NAMALWA (cell line): ENCODE results near the gene GP5.

Source experiments
- DNase-seq: peaks from one replicate; pipeline ENCODE4 v3.0.0-alpha.2; 2015; ENCODE audit warnings: low spot score

The GP5 gene

DNA sequence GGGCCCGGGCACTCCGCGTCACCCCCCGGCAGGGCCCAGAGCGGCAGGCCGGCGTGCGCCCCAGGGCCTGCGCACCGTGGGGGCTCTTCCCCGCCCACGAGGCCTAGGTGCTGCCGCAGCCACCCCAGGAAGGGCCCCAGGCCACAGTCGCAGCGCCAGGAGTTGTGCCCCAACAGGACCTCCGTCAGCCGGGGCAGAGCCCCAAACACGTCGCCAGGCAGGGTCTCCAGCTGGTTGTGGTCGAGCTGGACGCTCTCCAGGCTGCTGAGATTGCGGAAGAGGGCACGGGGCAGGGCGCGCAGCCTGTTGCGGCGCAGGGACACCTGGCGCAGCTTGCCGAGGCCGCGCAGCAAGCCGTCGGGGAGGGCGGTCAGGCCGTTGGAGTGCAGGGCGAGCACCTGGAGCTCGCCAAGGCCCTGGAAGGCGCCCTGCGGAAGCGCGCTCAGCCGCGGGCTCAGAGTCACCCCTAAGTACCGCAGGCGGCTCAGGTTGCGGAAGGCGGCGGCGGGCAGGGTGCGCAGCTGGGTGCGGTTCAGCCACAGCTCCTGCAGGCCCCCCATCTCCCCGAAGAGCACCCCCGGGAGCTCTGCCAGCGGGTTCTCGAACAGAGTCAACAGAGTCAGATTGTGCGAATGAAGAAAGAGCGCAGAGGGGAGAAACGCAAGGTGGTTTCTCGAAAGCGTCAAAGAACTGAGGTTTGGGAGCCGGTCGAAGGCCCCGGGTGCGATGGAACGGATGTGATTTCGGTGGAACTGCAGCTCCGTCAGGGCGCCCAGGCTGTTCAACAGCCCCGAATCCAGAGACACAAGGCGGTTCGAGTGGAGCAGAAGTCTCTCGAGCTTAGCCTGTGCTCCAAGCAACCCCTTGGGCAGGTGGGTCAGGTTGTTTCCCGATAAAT is 2.0 kb downstream of the GP5 start:
- no peak for DNase-seq

DNA sequence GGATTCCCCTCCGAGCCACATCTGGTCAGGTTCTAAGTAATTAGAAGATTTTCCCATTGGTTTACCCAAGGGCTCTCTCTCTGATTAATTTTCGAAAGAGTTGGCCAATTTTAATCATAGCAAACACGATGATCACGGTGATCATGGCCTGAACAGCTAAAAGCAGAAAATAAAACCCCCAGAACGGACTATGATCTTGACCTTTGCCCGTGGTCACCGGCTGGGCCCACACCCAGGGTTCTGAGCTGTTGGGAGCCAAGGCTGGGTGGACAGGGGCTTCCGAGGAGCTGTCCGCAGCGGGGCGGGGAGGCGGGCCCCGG is 2.6 kb downstream of the GP5 start:
- DNase-seq = no peak

DNA sequence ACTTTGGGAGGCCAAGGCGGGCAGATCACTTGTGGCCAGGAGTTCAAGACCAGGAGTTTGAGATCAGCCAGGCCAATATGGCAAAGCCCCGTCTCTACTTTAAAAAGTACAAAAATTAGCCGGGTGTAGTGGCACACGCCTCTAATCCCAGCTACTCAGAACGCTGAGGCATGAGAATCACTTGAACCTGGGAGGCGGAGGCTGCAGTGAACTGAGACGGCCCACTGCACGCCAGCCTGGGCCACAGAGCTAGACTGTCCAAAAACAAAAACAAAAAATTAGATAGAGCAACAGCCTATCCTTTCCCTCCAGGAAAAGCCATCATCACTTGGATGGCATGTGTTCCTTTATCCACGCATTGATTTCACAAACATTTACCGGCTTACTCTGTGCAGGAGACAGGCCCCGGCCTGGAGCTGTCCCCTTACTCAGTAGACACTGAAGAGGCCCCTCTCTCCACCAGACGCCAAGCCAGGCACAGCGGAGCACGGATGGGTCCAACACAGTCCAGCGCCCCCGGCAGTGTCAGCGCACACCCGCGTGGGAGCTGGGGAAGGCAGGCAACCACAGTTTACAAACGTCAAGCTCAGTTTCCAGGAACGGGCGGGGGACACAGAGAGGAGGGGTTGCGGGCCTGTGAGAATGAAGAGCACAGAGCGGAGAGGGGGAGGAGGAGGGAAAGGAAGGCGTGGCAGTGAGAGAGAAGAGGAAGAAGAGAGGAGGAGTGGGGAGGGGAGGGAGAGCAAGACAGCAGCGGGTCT is 3.1 kb downstream of the GP5 start:
- no peak for DNase-seq

DNA sequence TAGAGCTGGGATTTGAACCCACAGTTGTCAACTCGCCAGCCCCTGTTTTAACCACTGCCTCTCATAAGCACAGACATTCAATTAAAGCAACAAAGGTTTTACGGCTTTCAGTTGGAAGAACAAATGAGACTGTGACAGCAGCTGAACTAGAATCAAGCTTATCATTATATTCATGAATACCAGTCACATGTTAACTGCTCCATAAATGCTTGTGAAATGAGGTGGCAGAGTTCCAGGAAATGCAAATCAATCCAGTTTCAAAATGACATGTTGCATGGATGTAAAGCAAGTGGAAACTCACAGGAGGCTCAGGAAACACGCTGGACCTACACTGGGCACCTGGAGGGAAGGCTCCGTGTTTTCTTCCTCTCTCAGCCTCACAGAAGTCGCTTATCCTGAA is 3.9 kb downstream of the GP5 start:
- DNase-seq = no peak

DNA sequence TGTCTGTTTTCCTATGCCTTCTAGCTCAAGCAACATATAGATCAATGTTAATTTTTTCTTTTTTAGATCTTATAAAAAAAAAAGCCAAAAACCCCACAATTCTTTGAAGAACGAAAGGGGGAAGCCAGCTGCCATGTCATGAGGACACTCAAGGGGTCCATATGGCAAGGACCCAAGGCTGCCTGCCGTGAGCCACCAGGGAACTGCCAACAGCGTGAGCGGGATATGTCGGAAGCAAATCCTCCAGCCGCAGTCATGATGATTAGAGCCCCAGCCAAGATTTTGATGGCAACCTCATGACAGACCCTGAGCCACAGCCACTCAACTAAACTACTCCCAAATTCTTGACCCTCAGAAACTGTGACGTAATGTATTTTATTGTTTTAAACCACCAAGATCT is 6.5 kb downstream of the GP5 start:
- no peak for DNase-seq

- DNase-seq = no peak
Measured at GRCh38 chr3:194390835-194391234, 8.2 kb downstream of the GP5 start.

DNA sequence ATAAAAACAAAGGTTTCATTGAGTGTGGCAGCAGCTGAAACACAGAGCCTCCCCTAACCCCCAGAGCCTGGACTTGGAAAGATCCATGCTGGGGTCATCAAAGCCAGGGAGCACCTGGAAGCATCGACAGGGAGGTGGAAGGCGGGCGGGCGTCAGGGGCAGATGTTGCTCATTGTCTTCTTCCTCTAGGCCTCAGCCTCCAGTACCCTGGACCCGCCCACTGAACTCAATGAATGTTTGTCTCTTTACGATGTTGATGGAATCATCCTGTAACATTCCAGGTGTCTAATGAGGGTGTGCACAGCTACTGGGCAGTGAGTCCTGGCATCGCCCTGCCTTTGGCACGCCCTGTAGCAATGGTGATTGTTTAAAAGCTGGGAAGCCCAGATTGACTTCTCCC is 9.8 kb downstream of the GP5 start:
- DNase-seq = no peak

DNA sequence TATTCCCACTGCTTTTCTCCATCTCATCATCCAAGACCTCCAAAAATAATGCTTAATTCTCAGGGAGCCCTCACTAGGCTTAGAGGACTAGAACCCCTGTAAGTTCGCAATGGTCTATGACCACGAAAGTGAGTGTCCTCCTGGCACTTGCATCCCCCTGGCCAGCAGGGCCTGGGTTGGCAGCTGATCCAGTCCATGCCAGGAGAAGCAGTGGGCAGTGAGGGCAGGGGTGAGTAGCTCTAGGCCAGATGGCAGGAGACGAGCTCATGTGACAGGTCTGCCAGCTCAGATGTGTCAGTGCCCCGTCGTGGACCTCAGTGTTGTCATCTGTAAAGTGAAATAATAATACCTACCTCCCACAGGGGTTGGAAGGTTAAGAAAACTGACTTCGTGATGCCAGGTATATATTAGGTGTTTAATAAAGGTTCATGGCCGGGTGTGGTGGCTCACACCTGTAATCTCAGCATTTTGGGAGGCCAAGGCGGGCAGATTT is 11.1 kb downstream of the GP5 start:
- no peak for DNase-seq

- DNase-seq = no peak
Measured at GRCh38 chr3:194387276-194387675, 11.8 kb downstream of the GP5 start.

DNA sequence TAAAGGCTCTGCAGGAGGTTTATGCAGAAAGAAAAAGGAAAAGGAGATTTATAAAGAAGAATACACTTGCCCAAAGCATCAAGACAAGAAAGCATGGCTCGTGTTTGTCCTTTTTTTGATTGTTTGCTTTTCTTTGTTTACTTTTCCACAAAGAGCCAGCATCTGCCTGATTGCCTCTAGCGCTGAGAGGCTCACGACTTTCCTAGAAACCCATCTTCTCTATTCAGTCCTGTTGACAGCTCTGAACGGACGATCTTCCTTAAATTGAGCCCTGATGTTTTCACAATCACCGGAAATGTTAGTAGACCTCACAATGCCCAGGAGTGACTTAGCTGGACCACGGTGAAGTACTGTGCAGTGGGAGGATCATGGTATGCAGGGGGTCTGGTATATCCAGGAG is 12.4 kb downstream of the GP5 start:
- DNase-seq = no peak

DNA sequence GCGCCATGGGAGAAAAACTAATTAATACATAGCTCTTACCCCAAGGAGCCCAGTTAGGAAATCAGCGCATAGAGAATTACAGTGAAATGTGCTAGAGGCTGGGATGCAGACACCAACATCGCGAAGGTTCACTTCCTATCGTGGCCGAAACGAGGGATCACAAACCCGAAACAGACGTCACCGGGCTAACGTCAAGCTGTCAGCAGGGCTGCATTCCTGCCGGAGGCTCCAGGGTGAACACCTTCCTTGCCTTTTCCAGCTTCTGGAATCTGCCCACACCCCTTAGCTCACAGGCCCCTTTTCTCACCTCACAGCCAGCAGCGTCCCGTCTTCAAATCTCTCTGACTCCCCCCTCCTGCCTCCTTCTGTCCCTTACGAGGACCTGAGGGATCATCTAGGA is 13.0 kb downstream of the GP5 start:
- no peak for DNase-seq

DNA sequence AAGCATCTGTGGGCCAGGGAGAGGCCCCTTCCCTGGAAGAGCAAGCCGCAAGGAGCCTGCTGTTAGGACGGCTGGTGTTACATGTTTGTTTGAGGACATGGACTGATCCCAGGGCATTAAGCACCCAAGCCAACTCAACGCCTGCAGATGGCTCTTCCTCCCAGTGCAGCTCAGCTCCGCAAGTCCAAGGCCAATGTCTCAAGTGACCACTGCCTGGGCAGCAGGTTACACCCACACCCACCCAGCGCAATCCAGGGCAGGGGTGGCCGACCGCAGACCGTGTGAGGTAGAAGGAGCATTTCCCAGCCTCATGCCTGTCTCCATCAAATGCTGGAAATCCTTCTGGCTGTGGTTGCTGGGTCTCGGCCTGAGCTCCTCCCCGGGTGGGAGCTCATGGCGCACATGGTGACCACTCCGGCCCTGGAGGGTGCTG is 14.5 kb downstream of the GP5 start:
- no peak for DNase-seq

DNA sequence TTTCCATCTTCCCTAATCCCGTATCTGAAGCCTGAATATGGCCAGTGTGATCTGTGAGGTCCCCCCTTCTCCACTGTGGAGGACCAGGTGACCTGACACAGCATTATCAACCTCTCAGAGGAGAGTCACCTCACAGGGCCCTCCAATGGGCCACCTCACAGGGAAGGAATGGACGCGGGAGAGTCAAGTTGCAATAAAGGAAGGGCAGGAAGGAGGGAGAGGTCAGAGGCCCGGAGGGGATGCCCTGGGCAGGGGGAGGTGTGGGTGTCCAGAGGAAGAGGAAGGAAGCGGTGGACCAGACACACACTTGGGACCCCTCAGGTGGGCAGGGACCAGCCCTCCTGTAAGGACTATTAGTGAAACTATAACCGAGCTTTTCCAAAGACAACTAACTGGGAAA is 14.9 kb downstream of the GP5 start:
- no peak for DNase-seq

GRCh38 chr3:194383276-194383940 is 15.7 kb downstream of the GP5 start:
- DNase-seq = no peak

DNA sequence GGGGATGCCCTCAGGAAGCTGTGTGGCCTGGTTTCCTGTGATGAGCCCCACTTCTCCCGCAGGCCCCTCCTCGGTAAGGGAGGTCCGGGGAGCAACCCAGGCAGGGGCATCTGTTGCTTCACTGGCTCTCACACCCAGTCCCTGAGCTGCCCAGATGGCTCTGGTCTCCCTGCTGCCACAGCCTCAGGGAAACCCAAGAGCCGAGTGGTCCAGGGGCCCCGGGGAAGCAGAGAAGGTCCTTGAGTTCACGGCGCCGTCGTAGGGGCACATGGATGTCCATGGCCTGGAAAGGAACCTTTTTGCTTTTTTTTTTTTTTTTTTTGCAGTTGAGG is 16.2 kb downstream of the GP5 start:
- no peak for DNase-seq

DNA sequence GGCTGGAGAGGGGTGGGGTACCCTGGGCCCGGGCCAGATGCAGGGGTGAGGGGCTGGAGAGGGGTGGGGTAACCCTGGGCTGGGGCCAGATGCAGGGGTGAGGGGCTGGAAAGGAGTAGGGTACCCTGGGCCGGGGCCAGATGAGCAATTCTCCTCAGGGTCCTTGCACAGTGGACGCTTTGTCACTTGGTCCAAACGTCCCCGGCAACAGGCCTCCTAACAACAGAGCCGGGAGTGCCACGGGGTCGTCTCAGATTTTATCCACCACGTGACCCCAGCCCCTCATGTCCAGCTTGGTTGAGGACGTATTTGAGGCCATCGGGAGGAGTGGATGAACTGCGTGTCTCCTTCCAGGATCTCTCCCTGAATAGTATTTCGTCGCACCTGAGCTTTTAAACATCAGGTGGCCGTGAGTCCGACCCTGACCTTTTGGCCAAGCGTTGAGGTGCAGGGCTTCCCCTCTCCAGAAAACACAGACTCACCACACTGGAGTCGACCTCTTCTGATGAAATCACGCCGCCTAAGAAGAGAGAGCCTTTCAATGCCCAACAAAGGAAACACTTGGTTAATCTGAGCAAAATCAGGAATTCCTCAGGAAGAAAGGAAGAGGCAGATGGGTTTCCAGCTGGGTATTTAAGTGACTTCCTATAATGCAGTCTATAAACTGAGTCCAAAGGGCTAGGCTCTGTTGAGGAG is 16.7 kb downstream of the GP5 start:
- no peak for DNase-seq

- no peak for DNase-seq
Measured at GRCh38 chr3:194381460-194381875, 17.6 kb downstream of the GP5 start.

GRCh38 chr3:194380326-194380725 is 18.7 kb downstream of the GP5 start:
- no peak for DNase-seq

DNA sequence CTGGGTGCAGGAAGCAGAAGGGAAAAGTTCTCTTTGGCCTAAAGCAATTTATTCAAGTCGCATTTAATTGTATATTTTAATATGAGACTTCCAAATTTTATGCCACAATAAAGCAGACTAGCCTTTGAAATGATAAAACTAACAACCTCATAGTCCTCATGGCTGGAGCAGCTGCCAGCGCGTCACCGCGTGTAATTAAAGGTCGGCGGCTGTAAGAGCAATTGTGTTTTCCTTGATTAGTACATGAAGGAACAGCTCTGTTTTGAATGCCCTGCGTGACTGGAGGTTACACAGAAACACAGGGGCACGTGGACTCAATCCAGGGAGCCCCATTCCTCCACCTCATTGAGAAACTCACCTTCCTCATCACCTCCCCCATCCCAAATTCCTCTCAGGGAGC is 19.4 kb downstream of the GP5 start:
- no peak for DNase-seq

GRCh38 chr3:194379231-194379630 is 19.8 kb downstream of the GP5 start:
- DNase-seq = no peak

DNA sequence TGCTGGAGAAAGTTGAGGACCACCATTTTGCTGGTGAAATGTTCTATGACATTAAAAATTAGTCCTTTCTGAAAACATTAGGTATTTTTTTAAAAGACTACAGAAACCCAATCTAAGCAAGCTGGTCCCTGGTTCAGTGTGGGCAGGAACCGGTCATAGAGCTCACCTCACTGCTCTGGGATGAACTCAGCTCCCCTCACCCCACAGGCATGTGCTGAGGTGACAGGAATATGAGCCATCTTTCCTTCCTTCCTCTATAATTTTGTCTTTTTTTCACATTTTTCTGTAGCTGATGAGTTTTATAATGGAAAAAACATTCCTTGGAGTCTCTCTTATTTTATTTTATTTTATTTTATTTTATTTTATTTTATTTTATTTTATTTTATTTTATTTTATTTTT is 21.4 kb downstream of the GP5 start:
- no peak for DNase-seq

DNA sequence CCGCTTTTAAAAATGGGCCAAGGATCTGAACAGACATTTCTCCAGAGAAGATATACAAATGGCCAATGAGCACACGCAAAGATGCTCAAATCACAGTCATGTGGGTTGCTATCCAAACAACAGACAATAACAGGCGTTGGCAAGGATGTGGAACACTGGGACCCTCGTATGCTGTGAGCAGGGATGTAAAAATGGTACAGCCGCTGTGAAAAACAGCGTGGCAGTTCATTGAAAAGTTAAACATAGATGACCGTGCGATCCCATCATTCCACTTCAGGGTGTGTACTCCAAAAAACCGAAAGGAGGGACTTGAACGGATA is 22.9 kb downstream of the GP5 start:
- no peak for DNase-seq
